ENCODE measurements around the gene VTI1A.

Gene VTI1A

GRCh38 chr10:112687647-112688046, 240.6 kb downstream of the VTI1A start:
- H3K27me3 ChIP-seq (ENCODE audit: control insufficient read depth, insufficient read depth, low read length), result no peaks in the 10 kb centered on the region
- no peak overlapping the region for H3K9ac ChIP-seq (ENCODE audit: low read length)
- no peaks in the 10 kb centered on the region for H3K36me3 ChIP-seq (ENCODE audit: control insufficient read depth, insufficient read depth, low read length)
- no peaks in the 10 kb centered on the region for H3K4me1 ChIP-seq (ENCODE audit: control insufficient read depth, insufficient read depth, low read length)
- H3K4me3 ChIP-seq (ENCODE audit: low read length), result no peak overlapping the region
- H3K9me3 ChIP-seq (ENCODE audit: control insufficient read depth, low read length), result no peaks in the 10 kb centered on the region

DNA sequence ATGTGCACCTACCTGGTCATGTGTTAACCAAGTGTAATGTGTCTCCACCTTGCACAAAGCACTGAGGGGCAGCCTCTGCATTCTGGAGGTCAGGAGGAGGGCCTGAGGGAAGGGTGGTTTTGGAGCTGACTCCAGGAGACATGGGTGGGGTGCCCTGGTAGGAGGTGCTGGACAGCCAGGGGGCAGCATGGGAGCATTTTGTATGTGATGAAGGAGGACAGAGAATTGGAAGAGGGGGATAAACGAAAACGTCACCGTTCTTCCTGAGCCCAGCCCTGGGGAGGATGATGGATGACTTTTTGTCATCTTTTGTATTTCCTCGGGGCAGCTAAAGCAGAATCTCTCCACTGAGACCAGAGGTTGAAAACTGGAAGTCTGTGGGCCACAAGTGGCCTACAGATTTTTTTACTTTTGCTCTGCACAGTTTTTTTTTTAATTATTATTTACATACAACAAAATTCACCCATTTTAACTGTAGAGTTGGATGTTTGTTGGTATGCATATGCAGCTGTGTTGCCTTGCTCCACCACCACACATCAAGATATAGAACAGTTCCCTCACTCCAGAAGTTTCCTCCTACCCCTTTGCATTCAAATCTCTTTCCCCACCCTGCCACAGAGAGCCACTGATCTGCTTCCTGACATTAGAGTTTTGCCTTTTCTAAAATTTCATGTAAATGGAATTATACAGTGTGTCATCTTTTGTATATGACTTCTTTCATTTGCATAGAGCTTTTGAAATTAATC, 242.5 kb downstream of the VTI1A start:
- Histone ChIP-seq H3K9me3 (ENCODE audit: control insufficient read depth, low read length) (no peaks in the 10 kb centered on the region), H3K36me3 (ENCODE audit: control insufficient read depth, insufficient read depth, low read length) (no peaks in the 10 kb centered on the region), H3K4me3 (ENCODE audit: low read length) (no peak overlapping the region), H3K27me3 (ENCODE audit: control insufficient read depth, insufficient read depth, low read length) (no peaks in the 10 kb centered on the region), H3K4me1 (ENCODE audit: control insufficient read depth, insufficient read depth, low read length) (no peaks in the 10 kb centered on the region), H3K9ac (ENCODE audit: low read length) (no peak overlapping the region)

GRCh38 chr10:112695539-112695938, 248.5 kb downstream of the VTI1A start:
- Histone ChIP-seq H3K4me3 (ENCODE audit: low read length) (no peak overlapping the region), H3K36me3 (ENCODE audit: control insufficient read depth, insufficient read depth, low read length) (no peaks in the 10 kb centered on the region), H3K9ac (ENCODE audit: low read length) (no peak overlapping the region), H3K4me1 (ENCODE audit: control insufficient read depth, insufficient read depth, low read length) (no peaks in the 10 kb centered on the region), H3K27me3 (ENCODE audit: control insufficient read depth, insufficient read depth, low read length) (no peaks in the 10 kb centered on the region), H3K9me3 (ENCODE audit: control insufficient read depth, low read length) (no peaks in the 10 kb centered on the region)

GRCh38 chr10:112696592-112696991, 249.6 kb downstream of the VTI1A start:
- Histone ChIP-seq H3K4me3 (ENCODE audit: low read length) (no peak overlapping the region), H3K9ac (ENCODE audit: low read length) (no peak overlapping the region), H3K27me3 (ENCODE audit: control insufficient read depth, insufficient read depth, low read length) (no peaks in the 10 kb centered on the region), H3K4me1 (ENCODE audit: control insufficient read depth, insufficient read depth, low read length) (no peaks in the 10 kb centered on the region), H3K36me3 (ENCODE audit: control insufficient read depth, insufficient read depth, low read length) (no peaks in the 10 kb centered on the region), H3K9me3 (ENCODE audit: control insufficient read depth, low read length) (no peaks in the 10 kb centered on the region)

DNA sequence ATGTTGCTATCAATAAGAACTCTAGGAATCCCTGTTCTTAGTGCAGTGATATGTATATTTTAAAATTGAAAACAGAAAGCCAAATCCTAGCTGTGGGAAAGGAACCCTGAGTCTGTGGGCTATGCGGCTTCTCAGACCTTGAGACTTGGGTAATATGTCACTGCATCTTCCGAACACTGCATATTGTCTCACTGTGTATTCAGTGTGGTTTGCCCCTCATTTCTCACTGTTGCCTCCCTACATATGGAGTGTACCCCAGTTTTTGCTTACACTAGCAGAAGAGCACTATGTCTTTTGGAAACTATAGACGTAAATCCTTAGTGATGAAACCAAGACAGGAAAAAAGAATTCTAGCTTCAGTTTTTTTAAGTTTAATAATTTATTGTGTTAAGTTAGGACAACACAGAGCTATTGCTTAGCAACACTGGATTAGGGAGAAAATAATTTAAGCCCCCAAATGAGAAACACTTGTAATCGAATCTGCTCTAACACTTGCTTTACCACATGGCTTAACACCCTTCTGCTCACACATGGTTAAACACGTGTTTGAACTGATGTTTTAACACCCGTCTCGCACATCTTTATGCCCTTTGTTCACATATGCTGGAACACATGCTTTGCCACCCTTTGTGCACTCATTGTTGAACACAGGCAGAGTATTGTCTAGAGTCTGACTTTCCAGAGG, 251.3 kb downstream of the VTI1A start:
- H3K9ac ChIP-seq (ENCODE audit: low read length), result no peak overlapping the region

DNA sequence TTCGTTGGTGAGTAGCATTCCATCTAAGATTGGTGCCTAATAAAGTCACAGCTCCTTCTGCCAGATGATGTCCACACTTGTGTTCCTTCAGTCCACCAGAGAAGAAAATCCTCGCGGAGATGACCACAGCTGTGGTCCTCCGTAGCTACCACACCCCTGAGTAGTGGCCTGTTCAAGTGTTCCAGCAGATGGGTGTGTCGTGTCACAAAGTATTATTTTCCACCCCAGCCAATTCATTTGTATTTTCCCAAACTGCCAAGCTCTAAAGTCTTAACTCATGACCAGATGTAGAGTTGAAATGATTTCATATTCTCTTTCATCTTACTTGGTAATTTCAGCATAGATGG, 251.8 kb downstream of the VTI1A start:
- Histone ChIP-seq H3K27me3 (ENCODE audit: control insufficient read depth, insufficient read depth, low read length) (no peaks in the 10 kb centered on the region), H3K4me1 (ENCODE audit: control insufficient read depth, insufficient read depth, low read length) (no peaks in the 10 kb centered on the region), H3K4me3 (ENCODE audit: low read length) (no peak overlapping the region), H3K9me3 (ENCODE audit: control insufficient read depth, low read length) (no peaks in the 10 kb centered on the region), H3K9ac (ENCODE audit: low read length) (no peak overlapping the region), H3K36me3 (ENCODE audit: control insufficient read depth, insufficient read depth, low read length) (no peaks in the 10 kb centered on the region)

More for the DNA sequence above, 251.3 kb downstream of the VTI1A start:
- H3K4me3 ChIP-seq (ENCODE audit: low read length), result no peak overlapping the region
- H3K4me1 ChIP-seq (ENCODE audit: control insufficient read depth, insufficient read depth, low read length), result no peaks in the 10 kb centered on the region
- H3K9me3 ChIP-seq (ENCODE audit: control insufficient read depth, low read length), result no peaks in the 10 kb centered on the region
- H3K27me3 ChIP-seq (ENCODE audit: control insufficient read depth, insufficient read depth, low read length), result no peaks in the 10 kb centered on the region
- H3K36me3 ChIP-seq (ENCODE audit: control insufficient read depth, insufficient read depth, low read length), result no peaks in the 10 kb centered on the region

DNA sequence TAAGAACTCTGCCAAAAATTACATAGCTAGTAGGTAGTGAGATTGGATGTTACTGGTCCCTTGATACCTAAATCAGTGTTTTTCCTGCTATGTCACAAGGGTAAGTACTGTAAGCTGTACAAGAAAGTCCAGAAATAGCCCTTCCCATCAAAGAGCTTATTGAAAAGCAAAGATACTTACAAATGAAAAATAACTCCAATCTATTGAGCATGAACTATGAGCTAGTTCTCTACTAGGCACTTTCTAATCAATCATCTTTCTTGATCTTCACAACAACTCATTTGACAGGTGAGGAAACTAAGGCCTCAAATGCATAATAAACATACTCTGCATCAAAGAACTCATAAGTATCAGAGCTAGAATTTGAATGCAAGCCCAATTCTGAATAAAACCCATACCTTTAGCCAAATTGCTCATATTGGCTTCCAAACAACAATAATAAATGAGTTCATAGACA, 253.2 kb downstream of the VTI1A start:
- H3K9ac ChIP-seq (ENCODE audit: low read length), result no peak overlapping the region
- H3K4me1 ChIP-seq (ENCODE audit: control insufficient read depth, insufficient read depth, low read length), result no peaks in the 10 kb centered on the region
- no peak overlapping the region for H3K4me3 ChIP-seq (ENCODE audit: low read length)
- H3K36me3 ChIP-seq (ENCODE audit: control insufficient read depth, insufficient read depth, low read length), result no peaks in the 10 kb centered on the region
- no peaks in the 10 kb centered on the region for H3K27me3 ChIP-seq (ENCODE audit: control insufficient read depth, insufficient read depth, low read length)
- H3K9me3 ChIP-seq (ENCODE audit: control insufficient read depth, low read length), result no peaks in the 10 kb centered on the region

DNA sequence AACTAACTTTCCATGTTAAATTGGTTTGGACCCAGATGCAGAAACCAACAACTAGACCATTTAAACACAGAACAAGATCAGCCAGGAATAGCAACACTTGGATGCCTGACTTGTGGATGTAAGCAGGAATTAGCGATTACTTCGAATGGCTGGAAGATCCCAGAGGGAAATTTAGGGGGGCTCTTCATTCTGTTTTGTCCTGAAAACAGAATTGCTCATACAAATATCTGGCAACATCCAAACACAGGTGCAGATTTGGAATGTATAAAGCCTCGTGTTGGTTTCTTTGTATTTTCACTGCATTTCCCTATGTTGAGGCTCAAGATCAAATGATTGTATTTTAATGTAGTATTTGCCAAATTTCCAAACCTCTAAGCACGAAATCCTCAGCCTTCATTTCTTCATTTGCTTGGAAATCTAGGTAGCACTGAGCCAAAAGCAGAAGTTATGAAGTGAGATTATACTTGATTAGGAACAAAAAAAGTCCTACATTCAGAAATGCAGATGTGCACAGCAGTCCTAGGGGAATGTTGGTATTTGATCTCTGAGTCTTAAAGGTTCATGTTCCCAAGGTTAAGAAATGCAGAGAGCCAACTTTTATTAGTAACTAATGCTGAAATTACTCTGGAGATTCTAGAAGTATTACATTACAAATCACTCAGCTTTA, 254.3 kb downstream of the VTI1A start:
- Histone ChIP-seq H3K4me1 (ENCODE audit: control insufficient read depth, insufficient read depth, low read length) (no peaks in the 10 kb centered on the region), H3K9me3 (ENCODE audit: control insufficient read depth, low read length) (no peaks in the 10 kb centered on the region), H3K27me3 (ENCODE audit: control insufficient read depth, insufficient read depth, low read length) (no peaks in the 10 kb centered on the region), H3K36me3 (ENCODE audit: control insufficient read depth, insufficient read depth, low read length) (no peaks in the 10 kb centered on the region), H3K9ac (ENCODE audit: low read length) (no peak overlapping the region), H3K4me3 (ENCODE audit: low read length) (no peak overlapping the region)

DNA sequence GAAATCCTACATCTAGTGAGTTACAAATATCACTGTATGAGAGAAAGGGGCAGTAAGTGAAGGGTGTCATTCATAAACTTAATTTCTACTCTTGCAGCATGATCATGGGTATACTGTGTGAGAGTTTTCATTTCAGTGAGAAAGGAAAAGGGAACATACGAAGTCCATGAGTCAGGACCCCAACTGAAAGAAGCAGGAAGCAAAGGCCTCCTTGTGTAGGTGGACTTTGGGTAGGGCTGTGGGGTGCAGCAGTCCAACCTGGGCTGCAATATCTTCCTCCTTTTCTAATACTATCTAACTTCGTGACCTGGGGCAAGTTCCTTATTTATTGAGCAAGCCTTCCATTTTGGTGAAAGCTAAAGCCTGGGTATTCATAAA, 254.9 kb downstream of the VTI1A start:
- Histone ChIP-seq H3K4me3 (ENCODE audit: low read length) (no peak overlapping the region), H3K36me3 (ENCODE audit: control insufficient read depth, insufficient read depth, low read length) (no peaks in the 10 kb centered on the region), H3K9ac (ENCODE audit: low read length) (no peak overlapping the region), H3K9me3 (ENCODE audit: control insufficient read depth, low read length) (no peaks in the 10 kb centered on the region), H3K4me1 (ENCODE audit: control insufficient read depth, insufficient read depth, low read length) (no peaks in the 10 kb centered on the region), H3K27me3 (ENCODE audit: control insufficient read depth, insufficient read depth, low read length) (no peaks in the 10 kb centered on the region)

GRCh38 chr10:112706577-112706976, 259.6 kb downstream of the VTI1A start:
- Histone ChIP-seq H3K9me3 (ENCODE audit: control insufficient read depth, low read length) (no peaks in the 10 kb centered on the region), H3K27me3 (ENCODE audit: control insufficient read depth, insufficient read depth, low read length) (no peaks in the 10 kb centered on the region), H3K4me3 (ENCODE audit: low read length) (no peak overlapping the region), H3K4me1 (ENCODE audit: control insufficient read depth, insufficient read depth, low read length) (peaks cover 3% of the 10 kb centered on the region), H3K36me3 (ENCODE audit: control insufficient read depth, insufficient read depth, low read length) (no peaks in the 10 kb centered on the region), H3K9ac (ENCODE audit: low read length) (no peak overlapping the region)

DNA sequence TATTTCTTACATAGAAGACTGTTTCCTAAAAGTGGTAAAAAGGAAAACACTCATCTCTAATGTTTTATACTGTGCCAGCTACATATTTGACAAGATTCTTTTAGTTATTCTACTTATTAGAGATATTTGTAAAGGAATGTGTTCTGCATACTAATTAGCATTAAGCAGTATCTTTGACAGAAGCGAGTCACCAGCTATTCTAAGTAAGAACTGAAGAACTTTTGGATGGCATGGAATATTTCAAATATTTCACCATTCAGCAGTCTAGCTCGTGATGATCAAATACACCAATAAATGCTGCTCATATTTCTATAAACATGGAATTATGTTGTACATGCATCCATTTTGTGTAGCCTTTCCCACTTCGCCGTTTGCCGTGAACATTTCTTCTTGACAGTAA, 261.4 kb downstream of the VTI1A start:
- Histone ChIP-seq H3K36me3 (ENCODE audit: control insufficient read depth, insufficient read depth, low read length) (no peaks in the 10 kb centered on the region), H3K4me1 (ENCODE audit: control insufficient read depth, insufficient read depth, low read length) (peaks cover 5% of the 10 kb centered on the region), H3K9me3 (ENCODE audit: control insufficient read depth, low read length) (no peaks in the 10 kb centered on the region), H3K9ac (ENCODE audit: low read length) (no peak overlapping the region), H3K4me3 (ENCODE audit: low read length) (no peak overlapping the region), H3K27me3 (ENCODE audit: control insufficient read depth, insufficient read depth, low read length) (no peaks in the 10 kb centered on the region)

DNA sequence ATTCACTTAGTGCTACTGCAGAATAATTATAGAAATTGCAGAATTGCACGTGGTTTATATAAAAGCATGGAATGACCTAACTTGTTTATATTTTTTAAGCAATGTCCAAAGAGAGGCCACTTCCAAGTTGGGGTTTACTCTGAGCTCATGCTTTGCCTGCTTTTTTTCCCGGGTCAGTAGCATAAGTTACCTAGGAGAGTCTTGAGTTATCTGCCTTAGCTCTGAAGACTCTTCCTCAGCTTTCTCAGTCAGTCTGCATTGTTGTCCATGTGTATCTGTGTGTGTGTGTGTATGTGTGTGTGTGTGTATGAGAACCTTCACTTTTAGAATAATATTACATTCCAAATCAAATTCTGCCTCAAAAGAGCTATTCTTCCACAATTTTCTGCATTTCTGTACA, 263.5 kb downstream of the VTI1A start:
- peaks cover 7% of the 10 kb centered on the region for H3K4me1 ChIP-seq (ENCODE audit: control insufficient read depth, insufficient read depth, low read length)
- no peak overlapping the region for H3K9ac ChIP-seq (ENCODE audit: low read length)
- no peak overlapping the region for H3K4me3 ChIP-seq (ENCODE audit: low read length)

More for the DNA sequence above, 263.5 kb downstream of the VTI1A start:
- Histone ChIP-seq H3K27me3 (ENCODE audit: control insufficient read depth, insufficient read depth, low read length) (no peaks in the 10 kb centered on the region), H3K9me3 (ENCODE audit: control insufficient read depth, low read length) (no peaks in the 10 kb centered on the region), H3K36me3 (ENCODE audit: control insufficient read depth, insufficient read depth, low read length) (no peaks in the 10 kb centered on the region)

Data from mucosa of stomach (tissue), 1 donor.